MM.1S (cell line): ENCODE results near the gene UGT1A4.

Experiments used
- DNase-seq: peaks from one replicate; pipeline ENCODE4 v3.0.0-alpha.2; 2015
- H2AFZ ChIP-seq: fragments of 300-600 bp; sonication (generic); 2 replicates; pipeline ENCODE4 v1.6.0; 2016; ENCODE audit warnings: antibody characterized with exemption, low read length
- H3F3A ChIP-seq: fragments of 300-600 bp; sonication (generic); 2 replicates; pipeline ENCODE4 v1.6.1; 2016; ENCODE audit warnings: mild to moderate bottlenecking, antibody characterized with exemption, low read length, moderate library complexity, mixed read lengths; ENCODE audit not compliant: insufficient read depth
- H3K27ac ChIP-seq: fragments of 300-600 bp; sonication (generic); 2 replicates; pipeline ENCODE4 v1.5.1; 2016; ENCODE audit warnings: mild to moderate bottlenecking, low read length
- H3K27me3 ChIP-seq: fragments of 300-600 bp; sonication (generic); replicated peaks from 2 replicates; pipeline ENCODE4 v1.6.0; 2016; ENCODE audit warnings: low read length; ENCODE audit not compliant: insufficient read depth
- H3K36me3 ChIP-seq: fragments of 300-600 bp; sonication (generic); replicated peaks from 2 replicates; pipeline ENCODE4 v1.6.1; 2016; ENCODE audit warnings: mild to moderate bottlenecking, low read length, mixed read lengths; ENCODE audit not compliant: insufficient read depth
- H3K4me1 ChIP-seq: fragments of 300-600 bp; sonication (generic); 2 replicates; pipeline ENCODE4 v1.6.1; 2016; ENCODE audit warnings: low read length, mixed read lengths
- H3K4me2 ChIP-seq: fragments of 300-600 bp; sonication (generic); 2 replicates; pipeline ENCODE4 v1.6.0; 2016; ENCODE audit warnings: low read depth, low read length
- H3K4me3 ChIP-seq: fragments of 300-600 bp; sonication (generic); 2 replicates; pipeline ENCODE4 v1.5.1; 2016; ENCODE audit warnings: low read length, mixed read lengths
- H3K79me2 ChIP-seq: fragments of 300-600 bp; sonication (generic); 2 replicates; pipeline ENCODE4 v1.6.1; 2016; ENCODE audit warnings: mixed run types, low read length, mixed read lengths
- H3K9ac ChIP-seq: fragments of 300-600 bp; sonication (generic); 2 replicates; pipeline ENCODE4 v1.6.1; 2016; ENCODE audit warnings: low read length, mixed read lengths
- H3K9me2 ChIP-seq: fragments of 300-600 bp; sonication (generic); replicated peaks from 2 replicates; pipeline ENCODE4 v1.6.1; 2016; ENCODE audit warnings: mild to moderate bottlenecking, low read length, mixed read lengths; ENCODE audit not compliant: insufficient read depth
- H3K9me3 ChIP-seq: fragments of 300-600 bp; sonication (generic); replicated peaks from 2 replicates; pipeline ENCODE4 v1.6.1; 2016; ENCODE audit warnings: mild to moderate bottlenecking, low read length, mixed read lengths; ENCODE audit not compliant: insufficient read depth
- H4K20me1 ChIP-seq: fragments of 300-600 bp; sonication (generic); 2 replicates; pipeline ENCODE4 v1.6.1; 2016; ENCODE audit warnings: mild to moderate bottlenecking, low read length, moderate library complexity, mixed read lengths; ENCODE audit not compliant: insufficient read depth
- EZH2 ChIP-seq: fragments of 300-600 bp; sonication (generic); optimal IDR thresholded peaks from 2 replicates; pipeline ENCODE3; 2017; ENCODE audit warnings: low read depth, mild to moderate bottlenecking, antibody characterized with exemption, low read length, mixed read lengths
- EZH2phosphoT487 ChIP-seq: fragments of 300-600 bp; sonication (generic); IDR thresholded peaks from 2 replicates; pipeline ENCODE4 v1.6.1; 2018; ENCODE audit warnings: antibody characterized with exemption, low read length
- TF ChIP-seq, protein P1 (sequence below): fragments of 300-600 bp; sonication (generic); IDR thresholded peaks from 2 replicates; pipeline ENCODE4 v1.5.1; 2016; ENCODE audit warnings: antibody characterized with exemption, low read length, mixed read lengths

Gene UGT1A4

DNA sequence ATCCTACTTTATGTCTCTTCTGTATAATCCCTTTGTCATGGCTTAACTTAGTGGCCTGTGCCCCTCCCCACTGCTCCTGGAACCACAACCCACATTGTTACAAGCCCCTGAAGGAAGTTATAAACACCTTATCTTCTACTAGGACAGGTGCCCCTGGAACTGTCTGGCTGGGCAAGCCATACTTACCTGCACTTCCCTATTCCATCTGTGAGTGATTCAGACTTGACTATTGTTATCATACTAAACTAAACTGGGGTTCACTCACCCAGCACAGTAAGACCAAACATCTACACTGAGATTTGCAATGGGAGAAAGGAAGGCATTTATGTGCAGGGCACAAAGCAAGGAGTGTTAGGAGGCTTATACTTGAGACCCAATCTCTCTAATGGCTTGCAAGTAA lies 29.5 kb upstream of the UGT1A4 start:
- H3K4me3 ChIP-seq = no peak overlapping the region
- no peak for DNase-seq
- H2AFZ ChIP-seq = no peak overlapping the region
- no peaks in the 10 kb centered on the region for H3K36me3 ChIP-seq
- no peak for TF ChIP-seq EZH2
- TF ChIP-seq, protein P1, sequence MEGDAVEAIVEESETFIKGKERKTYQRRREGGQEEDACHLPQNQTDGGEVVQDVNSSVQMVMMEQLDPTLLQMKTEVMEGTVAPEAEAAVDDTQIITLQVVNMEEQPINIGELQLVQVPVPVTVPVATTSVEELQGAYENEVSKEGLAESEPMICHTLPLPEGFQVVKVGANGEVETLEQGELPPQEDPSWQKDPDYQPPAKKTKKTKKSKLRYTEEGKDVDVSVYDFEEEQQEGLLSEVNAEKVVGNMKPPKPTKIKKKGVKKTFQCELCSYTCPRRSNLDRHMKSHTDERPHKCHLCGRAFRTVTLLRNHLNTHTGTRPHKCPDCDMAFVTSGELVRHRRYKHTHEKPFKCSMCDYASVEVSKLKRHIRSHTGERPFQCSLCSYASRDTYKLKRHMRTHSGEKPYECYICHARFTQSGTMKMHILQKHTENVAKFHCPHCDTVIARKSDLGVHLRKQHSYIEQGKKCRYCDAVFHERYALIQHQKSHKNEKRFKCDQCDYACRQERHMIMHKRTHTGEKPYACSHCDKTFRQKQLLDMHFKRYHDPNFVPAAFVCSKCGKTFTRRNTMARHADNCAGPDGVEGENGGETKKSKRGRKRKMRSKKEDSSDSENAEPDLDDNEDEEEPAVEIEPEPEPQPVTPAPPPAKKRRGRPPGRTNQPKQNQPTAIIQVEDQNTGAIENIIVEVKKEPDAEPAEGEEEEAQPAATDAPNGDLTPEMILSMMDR = no peak
- TF ChIP-seq EZH2phosphoT487 = no peak
- no peaks in the 10 kb centered on the region for H3K4me1 ChIP-seq
- H3K9me3 ChIP-seq = no peaks in the 10 kb centered on the region
- H4K20me1 ChIP-seq = no peaks in the 10 kb centered on the region
- H3K27me3 ChIP-seq = no peaks in the 10 kb centered on the region
- H3K27ac ChIP-seq = no peak overlapping the region
- no peaks in the 10 kb centered on the region for H3K9me2 ChIP-seq
- no peak overlapping the region for H3K4me2 ChIP-seq
- no peaks in the 10 kb centered on the region for H3K79me2 ChIP-seq
- no peak overlapping the region for H3K9ac ChIP-seq
- H3F3A ChIP-seq = no peaks in the 10 kb centered on the region

- Histone ChIP-seq H3F3A (no peaks in the 10 kb centered on the region), H3K4me3 (no peak overlapping the region), H4K20me1 (no peaks in the 10 kb centered on the region), H3K36me3 (no peaks in the 10 kb centered on the region), H3K79me2 (no peaks in the 10 kb centered on the region), H3K4me1 (no peaks in the 10 kb centered on the region), H3K4me2 (no peak overlapping the region), H3K27ac (no peak overlapping the region), H2AFZ (no peak overlapping the region), H3K9ac (no peak overlapping the region), H3K9me2 (no peaks in the 10 kb centered on the region), H3K27me3 (no peaks in the 10 kb centered on the region), H3K9me3 (no peaks in the 10 kb centered on the region)
- no peak for DNase-seq
- TF ChIP-seq, protein P1 = no peak
- TF ChIP-seq EZH2 = no peak
- TF ChIP-seq EZH2phosphoT487 = no peak
Observed at GRCh38 chr2:233689501-233689900, 29.0 kb upstream of the UGT1A4 start.

GRCh38 chr2:233690444-233690843 lies 28.1 kb upstream of the UGT1A4 start:
- Histone ChIP-seq H3K27me3 (no peaks in the 10 kb centered on the region), H4K20me1 (no peaks in the 10 kb centered on the region), H3K79me2 (no peaks in the 10 kb centered on the region), H3K9ac (no peak overlapping the region), H3K9me2 (no peaks in the 10 kb centered on the region), H3K4me3 (no peak overlapping the region), H3F3A (no peaks in the 10 kb centered on the region), H3K27ac (no peak overlapping the region), H3K9me3 (no peaks in the 10 kb centered on the region), H2AFZ (no peak overlapping the region), H3K36me3 (no peaks in the 10 kb centered on the region), H3K4me2 (no peak overlapping the region), H3K4me1 (no peaks in the 10 kb centered on the region)
- DNase-seq = no peak
- TF ChIP-seq EZH2 = no peak
- TF ChIP-seq, protein P1 = no peak
- no peak for TF ChIP-seq EZH2phosphoT487
